ENCODE data around the gene SH3PXD2A.

DNA sequence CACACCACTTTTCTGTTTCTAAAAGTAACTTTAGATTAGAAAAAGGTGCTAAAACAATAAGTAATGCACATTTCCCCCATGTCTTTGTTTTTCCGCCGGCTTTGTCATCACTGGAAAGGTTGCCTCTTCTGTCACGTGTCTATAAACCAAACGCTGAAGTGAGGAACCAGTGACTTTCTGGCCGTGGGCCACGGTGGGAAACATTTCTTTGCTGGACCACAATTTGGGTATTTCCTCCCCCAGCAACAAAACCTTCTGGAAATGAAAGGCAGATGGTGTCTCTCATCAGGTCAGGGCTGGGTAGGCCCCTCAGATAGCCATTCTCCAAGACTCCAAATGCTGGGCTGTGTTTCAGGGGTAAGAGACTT is 174.5 kb downstream of the SH3PXD2A start:
- no peak for TF ChIP-seq TAF1 (IDR thresholded peaks at IDR 0.05; ENCODE audit: borderline replicate concordance, low read depth, low read length)
- TF ChIP-seq POLR2A (IDR thresholded peaks at IDR 0.05; ENCODE audit: low read depth, low read length) = no peak
- no peak for TF ChIP-seq POLR2AphosphoS5 (IDR thresholded peaks at IDR 0.05; ENCODE audit: low read depth, low read length)
